GM12878 (cell line): ENCODE measurements around the gene GABBR2.

Experiments used
- HDAC2 ChIP-seq: fragments of 200-600 bp; sonication (generic); IDR thresholded peaks from 2 replicates; pipeline ENCODE4 v1.6.1; 2017
- MEF2B ChIP-seq: fragments of 450-650 bp; IDR thresholded peaks from 2 replicates; pipeline ENCODE4 v1.6.1; 2018; ENCODE audit warnings: mild to moderate bottlenecking, moderate library complexity; ENCODE audit not compliant: partially characterized antibody, poor library complexity, severe bottlenecking
- POLR2A ChIP-seq: IDR thresholded peaks from 2 replicates; pipeline ENCODE4 v1.6.1; 2011; ENCODE audit warnings: low read depth, mild to moderate bottlenecking, low read length
- POLR2AphosphoS2 ChIP-seq: IDR thresholded peaks from 2 replicates; pipeline ENCODE4 v1.6.1; 2011; ENCODE audit warnings: low read depth, mild to moderate bottlenecking, low read length, improper control_type of control experiment, moderate library complexity
- TCF3 ChIP-seq: IDR thresholded peaks from 2 replicates; pipeline ENCODE4 v1.6.1; 2012; ENCODE audit warnings: low read depth, mild to moderate bottlenecking, low read length, borderline replicate concordance; ENCODE audit not compliant: insufficient read depth
- TF ChIP-seq, protein P1 (sequence below), 3 experiments: IDR thresholded peaks in 2 of 3; conservative IDR thresholded peaks in 1 of 3; 2 replicates each; pipeline ENCODE4 v1.5.1; 2011; ENCODE audit warnings: low read depth in 3 of 3, low read length in 3 of 3, mild to moderate bottlenecking in 3 of 3, control low read depth in 2 of 3, moderate library complexity in 2 of 3, inconsistent platforms in 1 of 3, mixed read lengths in 1 of 3; ENCODE audit not compliant: control insufficient read depth in 2 of 3, insufficient read depth in 1 of 3; ENCODE audit errors: extremely low read depth in 1 of 3
- TF ChIP-seq, protein P2 (sequence below): fragments of 450-650 bp; IDR thresholded peaks from 2 replicates; pipeline ENCODE4 v1.6.1; 2016; ENCODE audit warnings: mild to moderate bottlenecking
- TF ChIP-seq, protein P3 (sequence below): fragments of 450-650 bp; formaldehyde crosslinking; IDR thresholded peaks from 2 replicates; pipeline ENCODE4 v1.5.0; 2022; ENCODE audit warnings: mild to moderate bottlenecking, missing genetic modification characterization

DNA sequence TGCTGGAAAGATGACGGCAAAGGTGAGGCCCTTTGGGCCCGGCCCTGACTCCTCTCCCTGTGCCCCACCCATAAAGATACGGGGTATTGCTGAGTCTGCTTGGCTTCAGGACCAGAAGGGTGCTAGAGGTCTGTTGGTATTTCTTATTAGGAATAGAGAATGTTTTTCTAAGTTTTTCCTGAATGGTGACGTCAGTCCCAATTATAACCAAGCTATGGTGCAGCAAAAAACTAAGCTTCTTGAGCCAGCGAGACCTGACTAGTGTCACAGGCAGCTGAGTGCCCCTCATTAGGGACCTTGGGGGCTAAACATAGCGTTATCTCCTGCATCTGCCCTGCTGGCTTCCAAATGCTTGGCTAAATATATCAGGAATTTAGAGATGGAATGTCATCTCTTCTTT lies 302.3 kb downstream of the GABBR2 start:
- TF ChIP-seq TCF3: no peak
- TF ChIP-seq, protein P1, sequence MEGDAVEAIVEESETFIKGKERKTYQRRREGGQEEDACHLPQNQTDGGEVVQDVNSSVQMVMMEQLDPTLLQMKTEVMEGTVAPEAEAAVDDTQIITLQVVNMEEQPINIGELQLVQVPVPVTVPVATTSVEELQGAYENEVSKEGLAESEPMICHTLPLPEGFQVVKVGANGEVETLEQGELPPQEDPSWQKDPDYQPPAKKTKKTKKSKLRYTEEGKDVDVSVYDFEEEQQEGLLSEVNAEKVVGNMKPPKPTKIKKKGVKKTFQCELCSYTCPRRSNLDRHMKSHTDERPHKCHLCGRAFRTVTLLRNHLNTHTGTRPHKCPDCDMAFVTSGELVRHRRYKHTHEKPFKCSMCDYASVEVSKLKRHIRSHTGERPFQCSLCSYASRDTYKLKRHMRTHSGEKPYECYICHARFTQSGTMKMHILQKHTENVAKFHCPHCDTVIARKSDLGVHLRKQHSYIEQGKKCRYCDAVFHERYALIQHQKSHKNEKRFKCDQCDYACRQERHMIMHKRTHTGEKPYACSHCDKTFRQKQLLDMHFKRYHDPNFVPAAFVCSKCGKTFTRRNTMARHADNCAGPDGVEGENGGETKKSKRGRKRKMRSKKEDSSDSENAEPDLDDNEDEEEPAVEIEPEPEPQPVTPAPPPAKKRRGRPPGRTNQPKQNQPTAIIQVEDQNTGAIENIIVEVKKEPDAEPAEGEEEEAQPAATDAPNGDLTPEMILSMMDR (IDR thresholded peaks at IDR 0.05 in 2 of 3, conservative IDR thresholded peaks at IDR 0.05 in 1 of 3; ENCODE audit: control insufficient read depth in 2 of 3, extremely low read depth in 1 of 3, insufficient read depth in 1 of 3, low read depth in 3 of 3, low read length in 3 of 3): no peak
- TF ChIP-seq, protein P2, sequence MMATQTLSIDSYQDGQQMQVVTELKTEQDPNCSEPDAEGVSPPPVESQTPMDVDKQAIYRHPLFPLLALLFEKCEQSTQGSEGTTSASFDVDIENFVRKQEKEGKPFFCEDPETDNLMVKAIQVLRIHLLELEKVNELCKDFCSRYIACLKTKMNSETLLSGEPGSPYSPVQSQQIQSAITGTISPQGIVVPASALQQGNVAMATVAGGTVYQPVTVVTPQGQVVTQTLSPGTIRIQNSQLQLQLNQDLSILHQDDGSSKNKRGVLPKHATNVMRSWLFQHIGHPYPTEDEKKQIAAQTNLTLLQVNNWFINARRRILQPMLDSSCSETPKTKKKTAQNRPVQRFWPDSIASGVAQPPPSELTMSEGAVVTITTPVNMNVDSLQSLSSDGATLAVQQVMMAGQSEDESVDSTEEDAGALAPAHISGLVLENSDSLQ: no peak
- no peak for TF ChIP-seq POLR2A
- TF ChIP-seq MEF2B: no peak
- TF ChIP-seq HDAC2: no peak
- TF ChIP-seq POLR2AphosphoS2: no peak
- TF ChIP-seq, protein P3, sequence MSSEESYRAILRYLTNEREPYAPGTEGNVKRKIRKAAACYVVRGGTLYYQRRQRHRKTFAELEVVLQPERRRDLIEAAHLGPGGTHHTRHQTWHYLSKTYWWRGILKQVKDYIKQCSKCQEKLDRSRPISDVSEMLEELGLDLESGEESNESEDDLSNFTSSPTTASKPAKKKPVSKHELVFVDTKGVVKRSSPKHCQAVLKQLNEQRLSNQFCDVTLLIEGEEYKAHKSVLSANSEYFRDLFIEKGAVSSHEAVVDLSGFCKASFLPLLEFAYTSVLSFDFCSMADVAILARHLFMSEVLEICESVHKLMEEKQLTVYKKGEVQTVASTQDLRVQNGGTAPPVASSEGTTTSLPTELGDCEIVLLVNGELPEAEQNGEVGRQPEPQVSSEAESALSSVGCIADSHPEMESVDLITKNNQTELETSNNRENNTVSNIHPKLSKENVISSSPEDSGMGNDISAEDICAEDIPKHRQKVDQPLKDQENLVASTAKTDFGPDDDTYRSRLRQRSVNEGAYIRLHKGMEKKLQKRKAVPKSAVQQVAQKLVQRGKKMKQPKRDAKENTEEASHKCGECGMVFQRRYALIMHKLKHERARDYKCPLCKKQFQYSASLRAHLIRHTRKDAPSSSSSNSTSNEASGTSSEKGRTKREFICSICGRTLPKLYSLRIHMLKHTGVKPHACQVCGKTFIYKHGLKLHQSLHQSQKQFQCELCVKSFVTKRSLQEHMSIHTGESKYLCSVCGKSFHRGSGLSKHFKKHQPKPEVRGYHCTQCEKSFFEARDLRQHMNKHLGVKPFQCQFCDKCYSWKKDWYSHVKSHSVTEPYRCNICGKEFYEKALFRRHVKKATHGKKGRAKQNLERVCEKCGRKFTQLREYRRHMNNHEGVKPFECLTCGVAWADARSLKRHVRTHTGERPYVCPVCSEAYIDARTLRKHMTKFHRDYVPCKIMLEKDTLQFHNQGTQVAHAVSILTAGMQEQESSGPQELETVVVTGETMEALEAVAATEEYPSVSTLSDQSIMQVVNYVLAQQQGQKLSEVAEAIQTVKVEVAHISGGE (CRISPR knock-in tag): no peak
